ENCODE data around the gene SHMT1. TPM values are rescaled to one million over a fixed set of nuclear protein-coding genes. Genes with fewer than 3 reads are reported as not detected.
"Not testable (repeated sequence)": the region's sequence is repeated elsewhere in the genome, so short reads cannot be mapped to it uniquely, and the experiment has no call there.

Gene SHMT1
- total RNA-seq, 1 donor from 2014 or later, result 3.9 TPM

- no peaks in the 10 kb centered on the region for H3K36me3 Mint-ChIP-seq (ENCODE audit: low read depth)
- TF ChIP-seq, protein P1, sequence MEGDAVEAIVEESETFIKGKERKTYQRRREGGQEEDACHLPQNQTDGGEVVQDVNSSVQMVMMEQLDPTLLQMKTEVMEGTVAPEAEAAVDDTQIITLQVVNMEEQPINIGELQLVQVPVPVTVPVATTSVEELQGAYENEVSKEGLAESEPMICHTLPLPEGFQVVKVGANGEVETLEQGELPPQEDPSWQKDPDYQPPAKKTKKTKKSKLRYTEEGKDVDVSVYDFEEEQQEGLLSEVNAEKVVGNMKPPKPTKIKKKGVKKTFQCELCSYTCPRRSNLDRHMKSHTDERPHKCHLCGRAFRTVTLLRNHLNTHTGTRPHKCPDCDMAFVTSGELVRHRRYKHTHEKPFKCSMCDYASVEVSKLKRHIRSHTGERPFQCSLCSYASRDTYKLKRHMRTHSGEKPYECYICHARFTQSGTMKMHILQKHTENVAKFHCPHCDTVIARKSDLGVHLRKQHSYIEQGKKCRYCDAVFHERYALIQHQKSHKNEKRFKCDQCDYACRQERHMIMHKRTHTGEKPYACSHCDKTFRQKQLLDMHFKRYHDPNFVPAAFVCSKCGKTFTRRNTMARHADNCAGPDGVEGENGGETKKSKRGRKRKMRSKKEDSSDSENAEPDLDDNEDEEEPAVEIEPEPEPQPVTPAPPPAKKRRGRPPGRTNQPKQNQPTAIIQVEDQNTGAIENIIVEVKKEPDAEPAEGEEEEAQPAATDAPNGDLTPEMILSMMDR (IDR thresholded peaks at IDR 0.05), result no peak
- no peaks in the 10 kb centered on the region for H3K9me3 Mint-ChIP-seq (ENCODE audit: low read depth)
- peaks cover 16% of the 10 kb centered on the region for H3K27me3 Mint-ChIP-seq (ENCODE audit: low read depth)
- no peak overlapping the region for H3K27ac Mint-ChIP-seq (ENCODE audit: unreplicated experiment)
- H3K4me1 Mint-ChIP-seq (ENCODE audit: low read depth), result no peaks in the 10 kb centered on the region
- H3K4me3 Mint-ChIP-seq (ENCODE audit: unreplicated experiment), result no peak overlapping the region
- no peak for DNase-seq (ENCODE audit: low spot score)
These were observed 17.3 kb upstream of the SHMT1 start for GRCh38 chr17:18380471-18381157.

DNA sequence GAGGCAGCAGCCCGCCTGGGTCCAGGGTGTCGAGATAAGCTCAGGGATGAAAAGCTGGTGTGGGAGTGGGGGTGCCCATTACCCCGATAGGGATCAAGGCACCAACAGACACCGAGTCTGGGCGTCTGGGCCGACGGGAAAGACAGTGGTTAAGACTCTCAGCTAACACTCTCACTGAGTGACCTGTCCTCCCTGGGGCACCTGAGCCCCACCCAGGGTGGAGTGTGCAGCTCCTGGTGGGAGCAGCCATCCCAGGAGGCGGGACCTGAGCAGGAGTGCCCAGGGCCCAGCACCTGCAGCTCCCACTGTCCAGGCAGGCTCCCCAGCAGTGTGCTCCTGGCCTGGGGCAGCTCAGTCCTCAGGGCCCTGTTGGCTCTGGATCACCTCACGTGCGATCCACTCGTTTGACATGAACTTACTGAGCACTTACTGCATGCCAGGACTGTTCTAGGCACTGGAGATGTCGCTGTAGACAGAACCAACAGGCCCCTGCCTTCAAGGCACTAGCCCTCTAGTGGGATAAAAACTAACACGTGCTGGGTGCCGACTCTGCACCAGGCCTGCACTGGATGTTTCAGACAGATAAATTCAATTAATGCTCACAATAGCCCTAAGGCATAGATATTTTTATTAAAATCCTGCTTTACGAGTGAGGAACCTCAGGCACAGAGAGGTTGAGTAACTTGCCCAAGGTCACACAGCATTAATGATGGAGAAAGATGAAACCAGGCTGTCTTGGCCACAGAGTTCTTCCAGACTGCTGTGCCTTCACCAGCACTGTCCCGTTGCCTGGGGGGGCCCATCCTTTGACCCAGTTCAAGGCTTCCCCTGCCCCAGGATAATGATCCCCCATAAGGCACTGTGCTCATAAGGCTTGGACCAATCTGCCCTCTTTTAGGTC is 16.1 kb upstream of the SHMT1 start:
- no peak overlapping the region for H3K27ac Mint-ChIP-seq (ENCODE audit: unreplicated experiment)
- no peak overlapping the region for H3K4me3 Mint-ChIP-seq (ENCODE audit: unreplicated experiment)
- no peak for DNase-seq (ENCODE audit: low spot score)
- H3K27me3 Mint-ChIP-seq (ENCODE audit: low read depth), result peaks cover 13% of the 10 kb centered on the region
- TF ChIP-seq, protein P1 (IDR thresholded peaks at IDR 0.05), result no peak
- no peaks in the 10 kb centered on the region for H3K9me3 Mint-ChIP-seq (ENCODE audit: low read depth)
- H3K36me3 Mint-ChIP-seq (ENCODE audit: low read depth), result no peaks in the 10 kb centered on the region
- no peaks in the 10 kb centered on the region for H3K4me1 Mint-ChIP-seq (ENCODE audit: low read depth)

- DNase-seq (ENCODE audit: low spot score); H3K4me1 Mint-ChIP-seq (ENCODE audit: low read depth); H3K36me3 Mint-ChIP-seq (ENCODE audit: low read depth); H3K4me3 Mint-ChIP-seq (ENCODE audit: unreplicated experiment); H3K9me3 Mint-ChIP-seq (ENCODE audit: low read depth); H3K27ac Mint-ChIP-seq (ENCODE audit: unreplicated experiment): not testable (repeated sequence)
- H3K27me3 Mint-ChIP-seq (ENCODE audit: low read depth), result peaks cover 10% of the 10 kb centered on the region
These were observed 15.3 kb upstream of the SHMT1 start for GRCh38 chr17:18378614-18379013.

DNA sequence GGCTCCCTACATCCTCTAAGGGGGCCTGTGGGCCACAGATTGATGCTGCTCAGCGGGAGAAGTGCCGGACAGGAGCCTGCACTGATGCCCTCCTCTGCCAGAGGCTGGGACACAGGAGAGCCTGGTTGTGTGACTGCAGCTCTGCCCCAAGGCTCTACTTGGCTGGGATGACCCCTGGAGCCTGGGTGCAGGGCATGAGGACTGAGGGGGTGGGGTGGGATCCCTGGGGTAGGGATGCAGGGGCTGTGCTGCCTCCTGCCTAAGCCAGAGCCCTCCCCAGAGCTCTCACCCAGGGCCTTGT is 14.8 kb upstream of the SHMT1 start:
- Mint-ChIP-seq H3K9me3 (ENCODE audit: low read depth) (no peaks in the 10 kb centered on the region), H3K27ac (ENCODE audit: unreplicated experiment) (no peak overlapping the region), H3K4me1 (ENCODE audit: low read depth) (no peaks in the 10 kb centered on the region), H3K36me3 (ENCODE audit: low read depth) (no peaks in the 10 kb centered on the region), H3K4me3 (ENCODE audit: unreplicated experiment) (no peak overlapping the region), H3K27me3 (ENCODE audit: low read depth) (peaks cover 10% of the 10 kb centered on the region)
- TF ChIP-seq, protein P1 (IDR thresholded peaks at IDR 0.05), result no peak
- no peak for DNase-seq (ENCODE audit: low spot score)

- Mint-ChIP-seq H3K9me3 (ENCODE audit: low read depth) (no peaks in the 10 kb centered on the region), H3K27me3 (ENCODE audit: low read depth) (peaks cover 10% of the 10 kb centered on the region), H3K4me1 (ENCODE audit: low read depth) (no peaks in the 10 kb centered on the region), H3K4me3 (ENCODE audit: unreplicated experiment) (no peak within 1 kb of the TSS), H3K27ac (ENCODE audit: unreplicated experiment) (no peak within 1 kb of the TSS), H3K36me3 (ENCODE audit: low read depth) (no peaks in the 10 kb centered on the region)
- DNase-seq (ENCODE audit: low spot score), result no peak
- TF ChIP-seq, protein P1 (IDR thresholded peaks at IDR 0.05), result no peak
These were observed 14.3 kb upstream of the SHMT1 start, which contains the start of gene EVPLL for GRCh38 chr17:18377437-18378204. Gene EVPLL (plus strand): TSS chr17:18377778. CDS start chr17:18380938, 3,160 bp downstream.
